GM12801 (cell line): ENCODE measurements around the gene UHRF2.

Experiments
- TF ChIP-seq, protein P1 (sequence below): IDR thresholded peaks from one replicate; pipeline ENCODE4 v1.5.1; 2011; ENCODE audit warnings: control low read depth; ENCODE audit not compliant: insufficient read length; ENCODE audit errors: extremely low read depth

The UHRF2 gene, protein sequence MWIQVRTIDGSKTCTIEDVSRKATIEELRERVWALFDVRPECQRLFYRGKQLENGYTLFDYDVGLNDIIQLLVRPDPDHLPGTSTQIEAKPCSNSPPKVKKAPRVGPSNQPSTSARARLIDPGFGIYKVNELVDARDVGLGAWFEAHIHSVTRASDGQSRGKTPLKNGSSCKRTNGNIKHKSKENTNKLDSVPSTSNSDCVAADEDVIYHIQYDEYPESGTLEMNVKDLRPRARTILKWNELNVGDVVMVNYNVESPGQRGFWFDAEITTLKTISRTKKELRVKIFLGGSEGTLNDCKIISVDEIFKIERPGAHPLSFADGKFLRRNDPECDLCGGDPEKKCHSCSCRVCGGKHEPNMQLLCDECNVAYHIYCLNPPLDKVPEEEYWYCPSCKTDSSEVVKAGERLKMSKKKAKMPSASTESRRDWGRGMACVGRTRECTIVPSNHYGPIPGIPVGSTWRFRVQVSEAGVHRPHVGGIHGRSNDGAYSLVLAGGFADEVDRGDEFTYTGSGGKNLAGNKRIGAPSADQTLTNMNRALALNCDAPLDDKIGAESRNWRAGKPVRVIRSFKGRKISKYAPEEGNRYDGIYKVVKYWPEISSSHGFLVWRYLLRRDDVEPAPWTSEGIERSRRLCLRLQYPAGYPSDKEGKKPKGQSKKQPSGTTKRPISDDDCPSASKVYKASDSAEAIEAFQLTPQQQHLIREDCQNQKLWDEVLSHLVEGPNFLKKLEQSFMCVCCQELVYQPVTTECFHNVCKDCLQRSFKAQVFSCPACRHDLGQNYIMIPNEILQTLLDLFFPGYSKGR

DNA sequence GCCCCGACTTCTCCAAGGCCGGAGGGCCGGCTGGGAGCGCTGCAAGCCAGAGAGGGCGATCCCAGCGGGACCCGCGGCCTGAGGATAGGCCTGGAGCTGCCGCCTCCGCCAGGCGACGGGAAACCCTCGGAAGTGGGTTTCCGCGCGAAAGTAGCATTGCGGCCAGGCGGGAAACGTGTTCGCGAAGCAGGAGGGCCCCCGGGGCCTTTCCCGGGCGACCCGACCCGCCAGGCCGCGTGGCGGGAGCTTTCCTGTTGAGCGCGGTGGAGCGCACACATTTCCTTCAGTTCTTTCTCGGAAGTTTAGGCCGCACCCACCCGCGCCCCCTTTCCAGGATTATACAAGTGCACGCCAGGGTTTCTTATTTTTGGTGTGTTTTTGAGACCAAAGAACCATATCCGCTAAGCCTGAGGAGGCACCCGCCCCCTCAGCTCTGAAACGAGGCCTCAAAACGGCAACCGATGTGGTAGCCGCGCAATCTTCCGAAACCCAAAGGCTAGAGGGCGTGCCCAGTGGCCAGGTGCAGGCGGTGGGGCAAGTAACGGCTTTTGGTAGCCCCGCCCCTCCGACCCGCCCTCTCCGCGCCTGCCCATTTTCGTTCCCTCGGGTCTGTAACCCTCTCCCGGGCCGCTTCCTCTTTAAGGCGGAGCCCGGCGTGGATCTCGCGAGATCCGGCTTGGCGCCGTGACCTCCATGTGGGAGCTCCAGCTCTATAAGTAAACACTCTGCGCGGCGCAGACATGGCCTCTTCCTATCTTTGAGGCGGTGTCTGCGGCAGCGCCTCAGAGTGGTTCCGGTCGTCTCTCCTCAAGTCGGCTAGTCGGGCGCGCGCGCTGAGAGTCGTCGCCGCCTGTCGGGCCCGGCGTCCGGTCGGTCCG, at the start of gene UHRF2:
Gene UHRF2 (plus strand): TSS at position 713 of the 878 bp plus-strand sequence. CDS start 292 bp downstream, outside the sequence.
- TF ChIP-seq, protein P1, sequence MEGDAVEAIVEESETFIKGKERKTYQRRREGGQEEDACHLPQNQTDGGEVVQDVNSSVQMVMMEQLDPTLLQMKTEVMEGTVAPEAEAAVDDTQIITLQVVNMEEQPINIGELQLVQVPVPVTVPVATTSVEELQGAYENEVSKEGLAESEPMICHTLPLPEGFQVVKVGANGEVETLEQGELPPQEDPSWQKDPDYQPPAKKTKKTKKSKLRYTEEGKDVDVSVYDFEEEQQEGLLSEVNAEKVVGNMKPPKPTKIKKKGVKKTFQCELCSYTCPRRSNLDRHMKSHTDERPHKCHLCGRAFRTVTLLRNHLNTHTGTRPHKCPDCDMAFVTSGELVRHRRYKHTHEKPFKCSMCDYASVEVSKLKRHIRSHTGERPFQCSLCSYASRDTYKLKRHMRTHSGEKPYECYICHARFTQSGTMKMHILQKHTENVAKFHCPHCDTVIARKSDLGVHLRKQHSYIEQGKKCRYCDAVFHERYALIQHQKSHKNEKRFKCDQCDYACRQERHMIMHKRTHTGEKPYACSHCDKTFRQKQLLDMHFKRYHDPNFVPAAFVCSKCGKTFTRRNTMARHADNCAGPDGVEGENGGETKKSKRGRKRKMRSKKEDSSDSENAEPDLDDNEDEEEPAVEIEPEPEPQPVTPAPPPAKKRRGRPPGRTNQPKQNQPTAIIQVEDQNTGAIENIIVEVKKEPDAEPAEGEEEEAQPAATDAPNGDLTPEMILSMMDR: no peak

DNA sequence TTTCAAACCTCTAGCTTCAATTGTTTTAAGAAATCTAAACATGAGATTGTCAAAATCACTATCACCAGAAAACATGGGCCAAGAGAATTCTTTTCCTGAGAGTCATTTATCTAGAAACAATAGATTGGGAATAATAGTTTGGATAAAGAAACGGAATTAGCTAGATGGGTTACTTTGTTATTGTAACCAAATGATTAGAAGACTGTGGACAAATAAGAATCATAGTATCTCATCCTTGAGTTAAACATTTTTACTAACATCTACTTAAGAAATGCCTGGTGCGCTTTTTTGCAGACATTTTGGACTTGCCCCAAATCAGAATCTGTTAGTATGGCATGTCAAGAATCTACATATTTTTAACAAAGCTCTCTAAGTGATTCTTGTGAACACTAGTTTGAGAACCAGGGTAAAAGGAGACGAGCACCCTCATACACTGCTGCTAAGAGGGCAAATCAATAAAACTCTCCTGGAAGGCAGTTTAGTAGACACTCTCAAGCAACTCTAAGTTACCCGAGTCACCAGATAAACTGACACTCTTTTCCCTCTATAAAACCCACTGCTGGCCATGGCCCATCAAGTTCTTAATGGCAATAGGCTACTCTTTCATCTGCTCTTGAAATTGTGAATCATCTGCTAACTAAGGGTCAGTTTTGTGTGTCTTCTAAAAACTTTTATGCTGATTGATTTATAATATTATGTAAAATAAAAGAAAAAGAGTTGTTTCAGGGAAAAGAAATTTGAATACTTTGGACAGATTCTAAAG, 45.7 kb upstream of the UHRF2 start:
- TF ChIP-seq, protein P1: no peak

DNA sequence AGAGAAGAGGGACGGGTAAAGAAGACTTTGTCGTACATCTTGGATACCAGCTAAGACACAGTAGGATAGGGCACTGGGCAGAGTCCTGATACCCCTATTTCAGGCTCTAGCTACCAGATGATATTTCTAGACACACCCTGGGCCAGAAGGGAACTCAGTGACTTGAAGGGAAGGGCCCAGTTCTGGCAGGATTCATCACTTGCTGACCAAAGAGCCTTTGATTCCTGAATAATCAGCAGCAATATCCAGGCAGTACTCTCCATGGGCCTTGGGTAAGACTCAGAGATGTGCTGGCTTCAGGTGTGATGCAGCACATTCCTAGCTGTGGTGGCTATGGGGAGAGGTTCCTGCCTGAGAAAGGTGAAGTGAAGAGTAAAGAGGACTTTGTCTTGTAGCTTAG, 44.2 kb upstream of the UHRF2 start:
- TF ChIP-seq, protein P1: no peak

DNA sequence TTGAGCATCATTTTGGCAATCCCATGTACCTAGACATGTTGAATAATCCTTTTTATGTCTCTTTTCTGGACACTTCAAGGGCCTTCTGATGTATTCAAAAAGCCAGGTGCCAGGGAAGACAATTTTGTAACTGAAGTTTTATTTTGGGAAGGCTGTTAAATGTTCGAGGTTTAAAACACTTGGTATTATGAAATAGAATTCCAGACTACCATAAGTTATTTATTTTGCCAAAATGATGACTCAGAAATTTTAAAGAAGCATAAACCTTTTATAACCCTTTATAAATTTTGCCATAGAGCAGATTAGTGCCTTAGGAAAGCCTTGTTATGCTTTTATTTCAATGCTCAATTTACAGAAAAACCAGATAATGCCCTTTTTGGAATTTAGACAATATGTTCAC, 30.3 kb upstream of the UHRF2 start:
- TF ChIP-seq, protein P1: no peak

DNA sequence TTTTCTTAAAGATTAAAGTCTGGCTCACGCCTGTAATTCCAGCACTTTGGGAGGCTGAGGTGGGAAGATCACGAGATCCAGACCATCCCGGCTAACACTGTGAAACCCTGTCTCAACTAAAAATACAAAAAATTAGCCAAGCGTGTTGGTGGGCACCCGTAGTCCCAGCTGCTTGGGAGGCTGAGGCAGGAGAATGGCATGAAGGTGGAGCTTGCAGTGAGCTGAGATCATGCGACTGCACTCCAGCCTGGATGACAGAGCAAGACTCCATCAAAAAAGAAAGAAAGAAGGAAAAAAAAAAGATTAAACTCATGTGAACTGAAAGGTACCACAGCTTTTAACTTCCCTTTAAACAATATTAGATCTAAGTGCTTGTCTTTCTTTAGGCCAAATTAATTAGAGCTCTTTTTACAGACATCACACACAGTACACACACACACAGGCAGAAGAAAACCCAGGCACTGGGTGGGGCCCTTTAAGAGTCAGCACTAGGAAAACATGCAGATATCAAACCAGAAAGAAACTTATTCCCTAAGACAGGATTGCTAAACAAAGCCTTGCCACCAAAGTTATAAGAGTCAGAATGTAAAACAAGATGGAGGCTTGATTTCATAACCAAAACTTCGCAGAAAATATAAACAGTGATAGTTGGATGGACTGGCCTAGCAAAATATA, 29.3 kb upstream of the UHRF2 start:
- TF ChIP-seq, protein P1: no peak

DNA sequence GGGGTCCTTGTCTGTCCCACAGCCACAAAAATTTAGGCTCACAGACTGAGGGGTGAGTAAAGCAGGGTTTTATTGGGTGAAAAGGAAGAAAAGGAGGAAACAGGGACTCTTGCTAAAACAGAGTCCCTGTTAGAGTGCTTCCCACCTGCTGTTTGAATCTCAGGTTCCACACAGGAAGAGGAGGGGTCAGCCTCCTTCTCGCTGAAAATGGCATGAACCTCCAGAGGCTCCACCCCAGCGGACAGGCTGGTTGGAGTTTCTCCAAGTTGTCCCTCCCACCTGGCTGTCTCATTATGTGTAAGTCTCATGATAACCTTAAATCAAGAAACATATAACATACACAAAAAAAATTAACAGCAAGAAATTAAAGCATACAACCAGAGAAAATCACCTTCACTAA, 28.3 kb upstream of the UHRF2 start:
- TF ChIP-seq, protein P1: no peak
